Measurements from ENCODE around the gene NAXD. TPM values are rescaled to one million over a fixed set of nuclear protein-coding genes. Genes with fewer than 3 reads are reported as not detected.
A peak's percentile ranks its signal among the peaks of the same experiment; 100 is the strongest.

The NAXD gene
- total RNA-seq, 1 donor: 16.8 TPM

DNA sequence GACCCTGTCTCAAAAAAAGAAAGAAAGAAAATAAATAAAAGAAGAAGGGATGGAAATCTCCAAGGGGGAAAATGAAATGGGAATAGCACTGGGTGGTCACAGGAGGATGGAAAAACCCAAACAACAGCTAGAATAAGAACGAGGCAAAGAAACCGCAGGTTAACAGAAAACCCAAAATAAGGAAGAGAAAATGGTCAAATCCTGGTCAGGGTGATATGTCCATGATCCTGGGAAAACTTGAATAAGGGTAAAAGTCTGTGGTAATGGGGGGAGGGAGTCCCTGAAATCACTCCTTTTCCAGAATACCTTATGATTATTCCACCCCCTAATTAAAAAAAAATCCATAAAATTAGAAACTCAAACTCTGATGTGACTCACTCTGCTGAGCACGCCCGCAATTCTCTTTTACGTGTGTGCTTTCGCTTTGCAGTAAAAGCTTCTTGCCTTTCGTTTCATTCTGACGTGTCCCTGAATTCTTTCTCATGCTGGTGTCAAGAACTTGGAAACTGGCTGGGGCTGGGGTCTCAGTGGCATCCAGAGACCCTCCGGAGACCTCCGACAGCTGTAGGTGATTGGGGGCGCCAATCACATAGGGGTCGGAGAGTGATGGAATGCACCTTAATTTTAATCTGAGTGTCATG lies 4.3 kb upstream of the NAXD start:
- peak overlapping the region; percentile 27 for H3K4me3 ChIP-seq (ENCODE audit: low read depth, low read length)
- DNase-seq (ENCODE audit: low read depth): peak; percentile 72
- no peak for TF ChIP-seq CTCF (IDR thresholded peaks at IDR 0.05; ENCODE audit: insufficient read depth, low read depth, low read length)

DNA sequence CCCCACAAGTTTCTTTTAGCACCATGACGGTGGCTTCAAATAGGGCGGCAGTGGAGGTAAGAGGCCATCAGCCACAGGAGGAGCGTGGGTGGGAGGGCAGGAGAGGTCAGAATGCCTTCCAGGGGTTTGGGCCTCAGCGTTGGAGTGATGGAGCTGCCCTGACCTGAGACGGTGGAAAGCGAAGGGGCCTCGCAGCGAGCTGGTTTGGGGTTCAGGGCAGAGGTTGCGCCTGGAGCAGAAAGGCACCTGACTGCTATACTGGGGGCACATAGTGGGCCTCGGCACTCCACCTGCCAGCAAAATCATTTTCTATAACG lies 382 bp upstream of the NAXD start:
- no peak for DNase-seq (ENCODE audit: low read depth)
- H3K4me3 ChIP-seq (ENCODE audit: low read depth, low read length): peak overlapping the region; percentile 81
- TF ChIP-seq CTCF (IDR thresholded peaks at IDR 0.05; ENCODE audit: insufficient read depth, low read depth, low read length): no peak

- TF ChIP-seq CTCF (IDR thresholded peaks at IDR 0.05; ENCODE audit: insufficient read depth, low read depth, low read length): peak; percentile 27
- peak overlapping the region; percentile 81 for H3K4me3 ChIP-seq (ENCODE audit: low read depth, low read length)
- peak; percentile 62 for DNase-seq (ENCODE audit: low read depth)
Observed at GRCh38 chr13:110616103-110617101, 1.1 kb downstream of the NAXD start.

DNA sequence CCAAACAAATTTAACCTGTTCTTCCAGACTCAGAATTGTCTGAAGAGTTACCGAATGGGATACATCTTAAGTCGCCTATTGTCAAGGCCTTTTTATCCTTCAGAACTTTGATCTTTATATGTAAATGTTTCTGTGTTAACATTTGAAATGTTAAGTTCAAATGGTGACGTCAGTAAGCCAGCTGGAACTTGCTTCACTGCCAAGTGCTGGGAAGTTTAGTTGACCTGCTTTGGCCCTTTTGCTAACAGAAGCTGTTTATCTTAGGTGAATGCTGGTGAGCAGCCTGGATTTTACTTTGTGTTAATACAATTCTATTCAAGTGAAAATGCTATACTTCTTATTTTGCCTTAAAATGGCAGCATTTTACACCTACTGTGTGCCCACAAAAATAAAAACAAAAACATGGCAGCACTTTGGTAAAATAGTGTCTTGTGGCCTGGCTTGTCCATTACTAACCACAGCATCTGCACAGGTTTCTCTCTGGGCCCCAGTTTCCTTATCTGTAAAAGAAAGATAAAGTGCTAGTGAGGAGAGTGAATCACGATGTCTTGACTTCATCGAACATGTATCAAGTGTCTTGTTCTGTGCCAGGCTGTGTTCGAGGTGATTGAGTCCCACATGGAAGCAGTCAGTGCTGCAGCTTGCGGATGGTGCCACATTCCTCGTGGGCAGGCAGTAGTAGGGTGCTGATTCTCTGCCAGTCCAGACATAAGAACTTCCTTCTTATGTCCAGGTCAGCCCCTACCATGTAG lies 2.2 kb downstream of the NAXD start:
- H3K4me3 ChIP-seq (ENCODE audit: low read depth, low read length): peak overlapping the region; percentile 81
- peak; percentile 98 for DNase-seq (ENCODE audit: low read depth)
- no peak for TF ChIP-seq CTCF (IDR thresholded peaks at IDR 0.05; ENCODE audit: insufficient read depth, low read depth, low read length)

- no peak for TF ChIP-seq CTCF (IDR thresholded peaks at IDR 0.05; ENCODE audit: insufficient read depth, low read depth, low read length)
- H3K4me3 ChIP-seq (ENCODE audit: low read depth, low read length): no peak overlapping the region
- DNase-seq (ENCODE audit: low read depth): peak; percentile 46
Observed at GRCh38 chr13:110618167-110618566, 2.8 kb downstream of the NAXD start.

DNA sequence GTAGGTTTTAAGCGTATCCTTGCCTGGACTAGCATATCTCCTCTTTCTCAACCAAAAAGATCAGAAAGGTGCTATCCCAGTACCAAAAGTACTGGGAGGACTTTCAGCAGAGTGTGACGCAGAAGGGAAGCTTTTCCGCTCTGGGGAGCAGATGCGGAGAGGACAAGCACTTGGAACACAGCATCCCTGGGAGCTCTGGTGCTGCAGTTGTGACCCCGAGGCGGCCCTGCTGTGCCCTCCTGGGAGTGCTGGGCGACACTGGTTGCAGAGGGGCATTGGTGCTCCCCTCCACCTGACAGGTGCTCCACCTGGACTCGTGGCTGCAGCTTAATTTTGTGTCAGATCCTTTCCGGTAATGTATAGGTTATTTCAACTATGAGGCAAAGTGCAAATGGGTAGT lies 3.4 kb downstream of the NAXD start:
- no peak for TF ChIP-seq CTCF (IDR thresholded peaks at IDR 0.05; ENCODE audit: insufficient read depth, low read depth, low read length)
- no peak for DNase-seq (ENCODE audit: low read depth)
- H3K4me3 ChIP-seq (ENCODE audit: low read depth, low read length): no peak overlapping the region
